Transverse colon (tissue), 4 donors: Measurements from ENCODE around the gene LIMK2. TPM values are rescaled to one million over a fixed set of nuclear protein-coding genes. Genes with fewer than 3 reads are reported as not detected.

Experiments used
- DNase-seq: peaks from one replicate; pipeline ENCODE4 v3.0.0-alpha.2; 2019
- H3K27ac ChIP-seq, 4 donors: fragments of 200-600 bp; sonication (generic); 2 replicates each; pipeline ENCODE4 v1.5.1; 2016 to 2018; ENCODE audit warnings: inconsistent platforms in 4 of 4
- H3K27me3 ChIP-seq: fragments of 200-600 bp; sonication (generic); 2 replicates; pipeline ENCODE4 v1.5.1; 2017; ENCODE audit warnings: inconsistent platforms
- H3K36me3 ChIP-seq, 4 donors: fragments of 200-600 bp; sonication (generic); 2 replicates each; pipeline ENCODE4 v1.5.1; 2017 to 2019; ENCODE audit warnings: inconsistent platforms in 4 of 4
- H3K4me1 ChIP-seq, 4 donors: fragments of 200-600 bp; sonication (generic); 2 replicates each; pipeline ENCODE4 v1.5.1; 2017 to 2020; ENCODE audit warnings: inconsistent platforms in 4 of 4
- H3K4me3 ChIP-seq, 4 donors: fragments of 200-600 bp; sonication (generic); 1 replicate in 1 of 4; 2 replicates in 3 of 4; pipeline versions ENCODE4 v1.5.1 to v1.6.1; 2017 to 2019; ENCODE audit warnings: inconsistent platforms in 4 of 4
- H3K9me3 ChIP-seq, 2 donors: fragments of 200-600 bp; sonication (generic); 2 replicates each; pipeline ENCODE4 v1.5.1; 2017 to 2019; ENCODE audit warnings: inconsistent platforms in 2 of 2
- CTCF ChIP-seq, 5 experiments: fragments of 200-600 bp in 3 of 5; fragments of 450-650 bp in 2 of 5; sonication (generic) in 3 of 5; IDR thresholded peaks; 1 replicate in 2 of 5; 2 replicates in 3 of 5; pipeline ENCODE4 v1.5.1; 2016 to 2017; ENCODE audit warnings: antibody characterized with exemption in 5 of 5, inconsistent platforms in 3 of 5, mild to moderate bottlenecking in 2 of 5, moderate library complexity in 1 of 5
- EP300 ChIP-seq: sonication (generic); formaldehyde crosslinking; IDR thresholded peaks from one replicate; pipeline ENCODE4 v1.6.1; 2017; ENCODE audit warnings: antibody characterized with exemption, low read depth
- POLR2A ChIP-seq: fragments of 450-650 bp; IDR thresholded peaks from one replicate; pipeline ENCODE4 v1.6.1; 2016; ENCODE audit warnings: antibody characterized with exemption, mild to moderate bottlenecking, moderate library complexity
- POLR2AphosphoS5 ChIP-seq, 3 donors: sonication (generic); formaldehyde crosslinking; IDR thresholded peaks; one replicate each; pipeline ENCODE4 v1.6.1; 2016; ENCODE audit warnings: antibody characterized with exemption in 3 of 3
- WGBS, 2 donors: methylation state at CpG; one replicate each; pipeline ENCODE4 v1.1.5; 2018; ENCODE audit warnings: low coverage in 1 of 2; 5-methylcytosine and 5-hydroxymethylcytosine counted together
- in situ Hi-C, 4 donors: fragments of 200-750 bp; cut with MboI; loops; one replicate each; pipeline versions ENCODE4 v1.15.0 to v1.15.1; 2017; ENCODE audit warnings: low sequenced_read_pairs in 3 of 4, low pct_ligation_motif_present in 1 of 4, low pct_unique_long_range_greater_than_20kb in 1 of 4
- intact Hi-C: fragments of 100-400 bp; cut with DNase I; formaldehyde crosslinking; loops from one replicate; pipeline ENCODE4 v1.15.1; 2023; ENCODE audit warnings: low total_unique reads
- total RNA-seq, 4 donors: library from RNA; depleted of rRNA; stranded (reverse); fragments of >200 nt; gene quantifications; one replicate each; pipeline ENCODE4 v1.1.0, GENCODE V29; 2016

LIMK2 gene
- total RNA-seq, 4 donors from 2014 or later: 124 to 283 (median 210) TPM

GRCh38 chr22:31227186-31227585 is 15.1 kb downstream of the LIMK2 start:
- H3K27me3 ChIP-seq: no peaks in the 10 kb centered on the region
- H3K36me3 ChIP-seq: no peaks in the 10 kb centered on the region
- intact Hi-C loops (no loop called here), in situ Hi-C loops (no loop called here)
- TF ChIP-seq CTCF (IDR thresholded peaks at IDR 0.05): no peak
- peak; percentile 47 for TF ChIP-seq POLR2A
- TF ChIP-seq EP300: no peak
- peak in 2 of 3 donors; percentile 75 to 82 for TF ChIP-seq POLR2AphosphoS5 (IDR thresholded peaks at IDR 0.05)
- 13% methylated on average over 1 of the region's 1 CpG; no CpG with 5 or more reads in 1 of the 2 donors for WGBS, 2 donors
- peak overlapping the region; percentile 85 to 90 (median 88) for H3K27ac ChIP-seq
- peaks cover 43 to 98% (median 80%) of the 10 kb centered on the region in 4 donors for H3K4me1 ChIP-seq
- no peak overlapping the region for H3K4me3 ChIP-seq
- H3K9me3 ChIP-seq: no peaks in the 10 kb centered on the region
- DNase-seq: peak; percentile 55

GRCh38 chr22:31229402-31230079 is 17.4 kb downstream of the LIMK2 start:
- Histone ChIP-seq H3K36me3 (no peaks in the 10 kb centered on the region), H3K4me1 (peaks cover 30 to 94% (median 74%) of the 10 kb centered on the region in 4 donors), H3K9me3 (no peaks in the 10 kb centered on the region), H3K4me3 (no peak overlapping the region), H3K27me3 (no peaks in the 10 kb centered on the region), H3K27ac (peak overlapping the region; percentile 85 to 90 (median 88))
- WGBS, 2 donors: 20 to 41% methylated on average over 1 to 3 of the region's 3 CpGs
- in situ Hi-C loops: no loop called here
- intact Hi-C loops: no loop called here
- TF ChIP-seq POLR2AphosphoS5 (IDR thresholded peaks at IDR 0.05): no peak
- TF ChIP-seq EP300: no peak
- no peak for TF ChIP-seq CTCF (IDR thresholded peaks at IDR 0.05)
- no peak for TF ChIP-seq POLR2A
- DNase-seq: peak; percentile 78

GRCh38 chr22:31230155-31230870 is 18.2 kb downstream of the LIMK2 start:
- 47 to 67% methylated on average over 2 to 6 of the region's 6 CpGs for WGBS, 2 donors
- no peak for TF ChIP-seq CTCF (IDR thresholded peaks at IDR 0.05)
- TF ChIP-seq POLR2A: no peak
- peak in 1 of 3 donors; percentile 21 for TF ChIP-seq POLR2AphosphoS5 (IDR thresholded peaks at IDR 0.05)
- peak; percentile 35 for TF ChIP-seq EP300
- DNase-seq: no peak
- H3K9me3 ChIP-seq: no peaks in the 10 kb centered on the region
- H3K36me3 ChIP-seq: no peaks in the 10 kb centered on the region
- intact Hi-C loops: no loop called here
- peak overlapping the region; percentile 85 to 90 (median 88) for H3K27ac ChIP-seq
- in situ Hi-C loops: no loop called here
- H3K27me3 ChIP-seq: no peaks in the 10 kb centered on the region
- H3K4me3 ChIP-seq: no peak overlapping the region
- peaks cover 31 to 94% (median 71%) of the 10 kb centered on the region in 4 donors for H3K4me1 ChIP-seq

- H3K4me1 ChIP-seq: peaks cover 31 to 91% (median 69%) of the 10 kb centered on the region in 4 donors
- H3K4me3 ChIP-seq: no peak overlapping the region
- peak; percentile 69 for DNase-seq
- H3K27ac ChIP-seq: peak overlapping the region; percentile 85 to 90 (median 88)
- 30% methylated on average over 3 of the region's 3 CpGs; no CpG with 5 or more reads in 1 of the 2 donors for WGBS, 2 donors
- peak in 2 of 3 donors; percentile 31 to 40 for TF ChIP-seq POLR2AphosphoS5 (IDR thresholded peaks at IDR 0.05)
- peak; percentile 62 to 84 (median 71) for TF ChIP-seq CTCF (IDR thresholded peaks at IDR 0.05)
- TF ChIP-seq POLR2A: no peak
- in situ Hi-C loops: no loop called here
- H3K27me3 ChIP-seq: no peaks in the 10 kb centered on the region
- no peaks in the 10 kb centered on the region for H3K9me3 ChIP-seq
- intact Hi-C loops: no loop called here
- no peaks in the 10 kb centered on the region for H3K36me3 ChIP-seq
These were observed 18.9 kb downstream of the LIMK2 start for GRCh38 chr22:31230871-31231621.
